ENCODE results near the gene CXCL14.
"Not testable (repeated sequence)": the region's sequence is repeated elsewhere in the genome, so short reads cannot be mapped to it uniquely, and the experiment has no call there.

Gene CXCL14

GRCh38 chr5:135537271-135537670, 41.5 kb downstream of the CXCL14 start:
- no peak overlapping the region for H3K4me3 ChIP-seq (ENCODE audit: low read length)
- peaks cover 96% of the 10 kb centered on the region for H3K27me3 ChIP-seq (ENCODE audit: control insufficient read depth, insufficient read depth, low read length)
- H3K36me3 ChIP-seq (ENCODE audit: insufficient read depth, low read length), result no peaks in the 10 kb centered on the region
- H3K9ac ChIP-seq (ENCODE audit: low read depth, low read length), result no peak overlapping the region
- no peaks in the 10 kb centered on the region for H3K9me3 ChIP-seq (replicated peaks; ENCODE audit: low read length)
- H3K4me1 ChIP-seq (ENCODE audit: control insufficient read depth, insufficient read depth, low read length), result no peaks in the 10 kb centered on the region
- H3K4me2 ChIP-seq (ENCODE audit: low read length), result no peak overlapping the region

- Histone ChIP-seq H3K27me3 (ENCODE audit: control insufficient read depth, insufficient read depth, low read length) (peaks cover 91% of the 10 kb centered on the region), H3K4me2 (ENCODE audit: low read length) (no peak within 1 kb of the TSS), H3K4me1 (ENCODE audit: control insufficient read depth, insufficient read depth, low read length) (no peaks in the 10 kb centered on the region), H3K9me3 (replicated peaks; ENCODE audit: low read length) (no peaks in the 10 kb centered on the region), H3K36me3 (ENCODE audit: insufficient read depth, low read length) (no peaks in the 10 kb centered on the region), H3K4me3 (ENCODE audit: low read length) (no peak within 1 kb of the TSS), H3K9ac (ENCODE audit: low read depth, low read length) (no peak within 1 kb of the TSS)
Measured at GRCh38 chr5:135535820-135536801, 42.7 kb downstream of the CXCL14 start, which contains the start of gene NEUROG1. Gene NEUROG1, minus strand, starts transcription at chr5:135535964. Its CDS starts 274 bp downstream, at chr5:135535690.

- H3K9me3 ChIP-seq (replicated peaks; ENCODE audit: low read length), result no peaks in the 10 kb centered on the region
- H3K4me3 ChIP-seq (ENCODE audit: low read length), result no peak overlapping the region
- H3K36me3 ChIP-seq (ENCODE audit: insufficient read depth, low read length), result no peaks in the 10 kb centered on the region
- H3K9ac ChIP-seq (ENCODE audit: low read depth, low read length), result no peak overlapping the region
- no peaks in the 10 kb centered on the region for H3K4me1 ChIP-seq (ENCODE audit: control insufficient read depth, insufficient read depth, low read length)
- H3K27me3 ChIP-seq (ENCODE audit: control insufficient read depth, insufficient read depth, low read length), result peaks cover 93% of the 10 kb centered on the region
- no peak overlapping the region for H3K4me2 ChIP-seq (ENCODE audit: low read length)
Measured at GRCh38 chr5:135535420-135535819, 43.4 kb downstream of the CXCL14 start.

- Histone ChIP-seq H3K27me3 (ENCODE audit: control insufficient read depth, insufficient read depth, low read length) (peaks cover 91% of the 10 kb centered on the region), H3K9ac (ENCODE audit: low read depth, low read length) (no peak overlapping the region), H3K4me2 (ENCODE audit: low read length) (no peak overlapping the region), H3K4me3 (ENCODE audit: low read length) (no peak overlapping the region), H3K36me3 (ENCODE audit: insufficient read depth, low read length) (no peaks in the 10 kb centered on the region), H3K9me3 (replicated peaks; ENCODE audit: low read length) (no peaks in the 10 kb centered on the region), H3K4me1 (ENCODE audit: control insufficient read depth, insufficient read depth, low read length) (no peaks in the 10 kb centered on the region)
Measured at GRCh38 chr5:135534609-135535419, 44.0 kb downstream of the CXCL14 start.

GRCh38 chr5:135533794-135534193, 45.0 kb downstream of the CXCL14 start:
- peaks cover 90% of the 10 kb centered on the region for H3K27me3 ChIP-seq (ENCODE audit: control insufficient read depth, insufficient read depth, low read length)

GRCh38 chr5:135533334-135533733, 45.5 kb downstream of the CXCL14 start:
- no peak overlapping the region for H3K9ac ChIP-seq (ENCODE audit: low read depth, low read length)
- no peaks in the 10 kb centered on the region for H3K9me3 ChIP-seq (replicated peaks; ENCODE audit: low read length)
- H3K4me3 ChIP-seq (ENCODE audit: low read length), result no peak overlapping the region
- no peak overlapping the region for H3K4me2 ChIP-seq (ENCODE audit: low read length)
- H3K27me3 ChIP-seq (ENCODE audit: control insufficient read depth, insufficient read depth, low read length), result peaks cover 91% of the 10 kb centered on the region
- H3K36me3 ChIP-seq (ENCODE audit: insufficient read depth, low read length), result no peaks in the 10 kb centered on the region
- H3K4me1 ChIP-seq (ENCODE audit: control insufficient read depth, insufficient read depth, low read length), result no peaks in the 10 kb centered on the region

More at GRCh38 chr5:135533794-135534193, 45.0 kb downstream of the CXCL14 start:
- H3K36me3 ChIP-seq (ENCODE audit: insufficient read depth, low read length), result no peaks in the 10 kb centered on the region
- H3K4me1 ChIP-seq (ENCODE audit: control insufficient read depth, insufficient read depth, low read length), result no peaks in the 10 kb centered on the region
- no peak overlapping the region for H3K4me2 ChIP-seq (ENCODE audit: low read length)
- no peaks in the 10 kb centered on the region for H3K9me3 ChIP-seq (replicated peaks; ENCODE audit: low read length)
- H3K4me3 ChIP-seq (ENCODE audit: low read length), result no peak overlapping the region
- no peak overlapping the region for H3K9ac ChIP-seq (ENCODE audit: low read depth, low read length)

- not testable (repeated sequence) for H3K4me1 ChIP-seq (ENCODE audit: control insufficient read depth, insufficient read depth, low read length); H3K4me3 ChIP-seq (ENCODE audit: low read length); H3K9me3 ChIP-seq (replicated peaks; ENCODE audit: low read length); H3K36me3 ChIP-seq (ENCODE audit: insufficient read depth, low read length); H3K9ac ChIP-seq (ENCODE audit: low read depth, low read length); H3K4me2 ChIP-seq (ENCODE audit: low read length)
- peaks cover 75% of the 10 kb centered on the region for H3K27me3 ChIP-seq (ENCODE audit: control insufficient read depth, insufficient read depth, low read length)
Measured at GRCh38 chr5:135529576-135529975, 49.2 kb downstream of the CXCL14 start.

- Histone ChIP-seq H3K4me1 (ENCODE audit: control insufficient read depth, insufficient read depth, low read length) (no peaks in the 10 kb centered on the region), H3K27me3 (ENCODE audit: control insufficient read depth, insufficient read depth, low read length) (peaks cover 48% of the 10 kb centered on the region), H3K4me3 (ENCODE audit: low read length) (no peak overlapping the region), H3K9me3 (replicated peaks; ENCODE audit: low read length) (no peaks in the 10 kb centered on the region), H3K4me2 (ENCODE audit: low read length) (no peak overlapping the region), H3K36me3 (ENCODE audit: insufficient read depth, low read length) (no peaks in the 10 kb centered on the region), H3K9ac (ENCODE audit: low read depth, low read length) (no peak overlapping the region)
Measured at GRCh38 chr5:135526924-135527323, 51.9 kb downstream of the CXCL14 start.

- H3K4me2 ChIP-seq (ENCODE audit: low read length), result no peak overlapping the region
- peaks cover 47% of the 10 kb centered on the region for H3K27me3 ChIP-seq (ENCODE audit: control insufficient read depth, insufficient read depth, low read length)
- no peaks in the 10 kb centered on the region for H3K4me1 ChIP-seq (ENCODE audit: control insufficient read depth, insufficient read depth, low read length)
- no peaks in the 10 kb centered on the region for H3K36me3 ChIP-seq (ENCODE audit: insufficient read depth, low read length)
- H3K4me3 ChIP-seq (ENCODE audit: low read length), result no peak overlapping the region
- no peak overlapping the region for H3K9ac ChIP-seq (ENCODE audit: low read depth, low read length)
- H3K9me3 ChIP-seq (replicated peaks; ENCODE audit: low read length), result no peaks in the 10 kb centered on the region
Measured at GRCh38 chr5:135521964-135522363, 56.8 kb downstream of the CXCL14 start.

All from skeletal muscle satellite cell (primary cell).